ENCODE results near the gene FAM227B. TPM values are rescaled to one million over a fixed set of nuclear protein-coding genes. Genes with fewer than 3 reads are reported as not detected.

The FAM227B gene
- total RNA-seq, 1 experiment from 2014 or later, result 1.9 TPM

DNA sequence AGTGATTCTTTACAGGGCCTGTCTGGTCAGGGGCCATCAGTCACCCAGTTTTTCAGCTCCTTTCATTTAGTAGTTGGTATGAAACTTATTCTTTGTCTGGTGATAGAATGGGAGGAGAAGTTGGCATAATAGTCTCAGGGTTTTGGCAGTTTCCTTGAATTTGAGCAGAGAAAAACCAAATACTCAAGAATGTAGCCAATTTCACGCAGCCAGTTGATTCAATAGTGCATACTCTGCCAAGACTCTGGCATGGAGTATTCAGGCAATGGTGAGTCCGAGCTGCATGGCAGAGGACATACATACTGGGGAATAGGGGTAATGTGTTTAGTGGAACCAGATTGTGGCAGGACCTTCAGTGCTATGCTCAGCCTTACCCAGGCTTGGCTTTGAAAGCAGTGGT is 332.2 kb downstream of the FAM227B start:
- Mint-ChIP-seq H3K27me3 (ENCODE audit: unreplicated experiment) (no peaks in the 10 kb centered on the region), H3K36me3 (ENCODE audit: insufficient read depth, unreplicated experiment) (no peaks in the 10 kb centered on the region), H3K9me3 (ENCODE audit: low read depth, unreplicated experiment) (no peaks in the 10 kb centered on the region), H3K4me3 (ENCODE audit: low read depth, unreplicated experiment) (no peak overlapping the region), H3K27ac (ENCODE audit: unreplicated experiment) (no peak overlapping the region), H3K4me1 (ENCODE audit: low read depth, unreplicated experiment) (peaks cover 11% of the 10 kb centered on the region)
- no TSS peak for BruUV-seq (replicated peaks)
- CTCF ChIA-PET, result no interaction called here
- DNase-seq, result no peak
- intact Hi-C loops (cut with micrococcal nuclease; ENCODE audit: unreplicated experiment), result no loop called here
- TF ChIP-seq, protein P1, sequence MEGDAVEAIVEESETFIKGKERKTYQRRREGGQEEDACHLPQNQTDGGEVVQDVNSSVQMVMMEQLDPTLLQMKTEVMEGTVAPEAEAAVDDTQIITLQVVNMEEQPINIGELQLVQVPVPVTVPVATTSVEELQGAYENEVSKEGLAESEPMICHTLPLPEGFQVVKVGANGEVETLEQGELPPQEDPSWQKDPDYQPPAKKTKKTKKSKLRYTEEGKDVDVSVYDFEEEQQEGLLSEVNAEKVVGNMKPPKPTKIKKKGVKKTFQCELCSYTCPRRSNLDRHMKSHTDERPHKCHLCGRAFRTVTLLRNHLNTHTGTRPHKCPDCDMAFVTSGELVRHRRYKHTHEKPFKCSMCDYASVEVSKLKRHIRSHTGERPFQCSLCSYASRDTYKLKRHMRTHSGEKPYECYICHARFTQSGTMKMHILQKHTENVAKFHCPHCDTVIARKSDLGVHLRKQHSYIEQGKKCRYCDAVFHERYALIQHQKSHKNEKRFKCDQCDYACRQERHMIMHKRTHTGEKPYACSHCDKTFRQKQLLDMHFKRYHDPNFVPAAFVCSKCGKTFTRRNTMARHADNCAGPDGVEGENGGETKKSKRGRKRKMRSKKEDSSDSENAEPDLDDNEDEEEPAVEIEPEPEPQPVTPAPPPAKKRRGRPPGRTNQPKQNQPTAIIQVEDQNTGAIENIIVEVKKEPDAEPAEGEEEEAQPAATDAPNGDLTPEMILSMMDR (IDR thresholded peaks at IDR 0.05; ENCODE audit: unreplicated experiment), result no peak

DNA sequence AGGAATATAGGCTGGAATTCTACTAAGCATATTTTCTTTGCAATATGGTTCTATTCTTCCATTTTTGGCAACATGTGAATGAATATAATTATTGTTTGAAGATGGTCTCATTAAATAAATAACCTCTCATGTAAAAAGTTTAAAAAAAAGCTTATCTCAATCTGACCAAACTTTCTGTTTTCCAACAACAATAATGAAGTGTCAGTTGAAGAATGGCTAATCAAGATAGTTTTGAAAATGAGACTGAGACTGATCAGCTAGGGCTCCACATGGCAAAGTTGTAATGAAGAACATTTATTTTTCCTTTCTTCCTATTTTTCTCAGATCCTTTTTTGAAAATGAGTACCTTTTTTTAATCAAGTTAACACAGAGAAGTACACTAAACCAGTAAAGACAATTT is 333.1 kb downstream of the FAM227B start:
- Mint-ChIP-seq H3K4me1 (ENCODE audit: low read depth, unreplicated experiment) (peaks cover 11% of the 10 kb centered on the region), H3K36me3 (ENCODE audit: insufficient read depth, unreplicated experiment) (no peaks in the 10 kb centered on the region), H3K27me3 (ENCODE audit: unreplicated experiment) (no peaks in the 10 kb centered on the region), H3K4me3 (ENCODE audit: low read depth, unreplicated experiment) (no peak overlapping the region), H3K27ac (ENCODE audit: unreplicated experiment) (no peak overlapping the region), H3K9me3 (ENCODE audit: low read depth, unreplicated experiment) (no peaks in the 10 kb centered on the region)
- CTCF ChIA-PET, result interaction anchor here (0.6 kb wide), 1 partner anchor 83 kb away, joined by 3 read pairs; no protein-coding TSS in a partner anchor
- no TSS peak for BruUV-seq (replicated peaks)
- no peak for DNase-seq
- TF ChIP-seq, protein P1 (IDR thresholded peaks at IDR 0.05; ENCODE audit: unreplicated experiment), result no peak
- intact Hi-C loops (cut with micrococcal nuclease; ENCODE audit: unreplicated experiment), result no loop called here

DNA sequence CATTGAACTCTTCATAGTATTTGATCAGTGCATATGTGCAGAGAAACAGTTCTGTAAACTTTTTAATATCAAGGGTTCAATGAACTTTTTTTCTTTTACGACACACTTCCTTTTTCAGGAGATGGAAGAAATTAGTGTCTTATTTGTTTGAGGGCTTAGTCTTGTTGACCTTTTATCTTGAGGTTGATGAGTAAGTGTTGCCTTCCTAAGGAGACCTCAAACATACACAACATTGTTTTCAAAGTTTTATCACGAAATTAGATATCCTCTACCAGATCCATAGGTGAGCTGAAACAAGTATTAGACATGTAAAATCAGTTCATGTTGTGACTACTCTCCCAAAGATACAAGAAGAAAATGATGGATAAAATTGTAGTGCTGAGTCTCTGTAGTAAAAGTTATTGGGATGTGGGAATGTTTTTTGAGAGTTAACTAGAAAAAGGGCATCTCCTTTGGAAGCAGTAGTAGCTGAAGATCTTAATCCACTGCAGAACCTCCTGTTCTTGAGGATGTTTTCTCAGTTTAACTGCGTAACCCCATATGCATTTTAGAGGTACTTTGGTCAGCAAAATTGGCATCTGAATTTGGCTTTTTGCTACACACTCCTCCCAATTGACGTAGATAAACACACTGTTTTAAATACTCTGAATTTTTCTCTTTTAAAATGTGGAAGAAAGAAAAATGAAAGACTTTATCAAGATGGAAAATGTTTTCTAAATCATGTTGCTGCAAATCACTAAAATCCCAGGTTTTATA is 333.8 kb downstream of the FAM227B start:
- no TSS peak for BruUV-seq (replicated peaks)
- no peak overlapping the region for H3K27ac Mint-ChIP-seq (ENCODE audit: unreplicated experiment)
- H3K4me3 Mint-ChIP-seq (ENCODE audit: low read depth, unreplicated experiment), result no peak overlapping the region
- H3K27me3 Mint-ChIP-seq (ENCODE audit: unreplicated experiment), result no peaks in the 10 kb centered on the region
- CTCF ChIA-PET, result no interaction called here
- TF ChIP-seq, protein P1 (IDR thresholded peaks at IDR 0.05; ENCODE audit: unreplicated experiment), result no peak
- H3K36me3 Mint-ChIP-seq (ENCODE audit: insufficient read depth, unreplicated experiment), result no peaks in the 10 kb centered on the region
- DNase-seq, result no peak
- peaks cover 11% of the 10 kb centered on the region for H3K4me1 Mint-ChIP-seq (ENCODE audit: low read depth, unreplicated experiment)
- H3K9me3 Mint-ChIP-seq (ENCODE audit: low read depth, unreplicated experiment), result no peaks in the 10 kb centered on the region
- intact Hi-C loops (cut with micrococcal nuclease; ENCODE audit: unreplicated experiment), result no loop called here

DNA sequence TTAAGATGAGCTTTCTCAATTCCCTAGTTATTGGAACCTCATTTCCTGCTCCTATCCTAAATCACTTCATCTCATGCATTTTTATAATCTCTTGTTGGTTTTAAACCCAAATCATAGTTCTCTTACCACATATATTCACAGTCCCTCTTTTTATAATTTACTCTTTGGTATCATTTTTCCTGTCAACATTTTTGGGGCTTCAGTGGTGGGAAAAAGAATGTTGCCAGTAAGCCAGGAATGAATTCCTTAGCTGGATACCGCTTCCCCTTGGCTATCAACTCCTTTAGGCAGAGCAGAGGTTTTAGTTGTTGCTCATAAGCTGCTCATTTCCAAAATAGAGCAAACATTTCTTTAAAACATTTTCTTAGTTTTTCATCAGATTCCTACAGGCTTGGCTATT is 338.3 kb downstream of the FAM227B start:
- intact Hi-C loops (cut with micrococcal nuclease; ENCODE audit: unreplicated experiment), result no loop called here
- H3K4me1 Mint-ChIP-seq (ENCODE audit: low read depth, unreplicated experiment), result peaks cover 11% of the 10 kb centered on the region
- TF ChIP-seq, protein P1 (IDR thresholded peaks at IDR 0.05; ENCODE audit: unreplicated experiment), result no peak
- no peaks in the 10 kb centered on the region for H3K9me3 Mint-ChIP-seq (ENCODE audit: low read depth, unreplicated experiment)
- H3K36me3 Mint-ChIP-seq (ENCODE audit: insufficient read depth, unreplicated experiment), result no peaks in the 10 kb centered on the region
- H3K27me3 Mint-ChIP-seq (ENCODE audit: unreplicated experiment), result no peaks in the 10 kb centered on the region
- H3K27ac Mint-ChIP-seq (ENCODE audit: unreplicated experiment), result no peak overlapping the region
- DNase-seq, result no peak
- CTCF ChIA-PET, result no interaction called here
- H3K4me3 Mint-ChIP-seq (ENCODE audit: low read depth, unreplicated experiment), result no peak overlapping the region
- no TSS peak for BruUV-seq (replicated peaks)

Data from Calu3 (cell line).